Endometrial microvascular endothelial cells (primary cell): ENCODE results near the gene FBLN1. TPM values are rescaled to one million over a fixed set of nuclear protein-coding genes. Genes with fewer than 3 reads are reported as not detected.
"Not testable (repeated sequence)": the region's sequence is repeated elsewhere in the genome, so short reads cannot be mapped to it uniquely, and the experiment has no call there.

Source experiments
- in situ Hi-C: cut with HindIII; loops from 2 replicates; pipeline ENCODE4 v1.10.0; 2017; ENCODE audit warnings: low sequenced_read_pairs, low pct_unique_long_range_greater_than_20kb; ENCODE audit errors: inconsistent ontology term
- total RNA-seq: library from RNA; depleted of rRNA; stranded (reverse); fragments of >200 nt; gene quantifications from one replicate; pipeline ENCODE4 v1.2.3, GENCODE V29; 2015; ENCODE audit errors: inconsistent ontology term

Gene FBLN1
- total RNA-seq, 1 donor from 2014 or later: 0.28 TPM

DNA sequence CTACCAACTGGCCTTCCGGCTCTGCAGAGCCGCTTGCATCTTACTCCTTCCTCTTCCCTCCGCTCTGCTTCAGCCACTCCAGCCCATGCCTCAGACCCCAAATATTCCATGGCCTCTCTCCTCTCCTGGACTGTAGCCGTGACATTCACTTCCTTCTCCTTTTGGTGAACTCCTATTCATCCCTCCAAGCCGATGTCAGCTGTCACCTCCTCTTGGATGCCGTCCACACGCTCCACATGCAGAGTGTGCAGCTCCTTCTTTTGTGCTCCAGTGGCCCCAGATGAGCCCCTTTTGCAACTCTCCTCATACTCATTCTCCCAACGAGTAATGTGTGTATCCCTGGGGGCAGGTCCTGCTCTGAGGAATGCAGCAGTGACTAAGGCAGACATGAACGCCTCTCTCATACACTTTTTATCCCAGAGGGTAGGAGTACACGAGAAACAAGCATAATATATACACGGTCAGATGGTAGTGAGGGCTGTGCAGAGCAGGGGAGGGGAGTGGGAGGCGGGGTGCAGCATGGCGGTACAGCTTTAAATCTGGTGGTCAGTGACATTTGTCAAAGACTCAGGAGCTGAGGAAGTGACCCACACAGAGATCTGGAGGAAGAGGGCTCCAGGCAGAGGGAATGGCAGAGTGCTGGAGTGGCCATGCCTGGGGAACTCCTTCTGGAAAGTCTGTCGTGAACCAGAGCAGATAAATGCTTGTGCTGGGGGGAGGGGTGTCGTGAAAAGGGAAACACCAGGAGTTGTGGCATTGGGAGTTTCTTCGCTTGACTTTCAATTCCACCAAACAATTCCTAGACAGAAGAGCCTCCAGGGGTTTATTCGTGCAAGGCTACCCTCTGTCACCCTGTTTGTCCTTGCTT lies 85.2 kb downstream of the FBLN1 start:
- in situ Hi-C loops: no loop called here

DNA sequence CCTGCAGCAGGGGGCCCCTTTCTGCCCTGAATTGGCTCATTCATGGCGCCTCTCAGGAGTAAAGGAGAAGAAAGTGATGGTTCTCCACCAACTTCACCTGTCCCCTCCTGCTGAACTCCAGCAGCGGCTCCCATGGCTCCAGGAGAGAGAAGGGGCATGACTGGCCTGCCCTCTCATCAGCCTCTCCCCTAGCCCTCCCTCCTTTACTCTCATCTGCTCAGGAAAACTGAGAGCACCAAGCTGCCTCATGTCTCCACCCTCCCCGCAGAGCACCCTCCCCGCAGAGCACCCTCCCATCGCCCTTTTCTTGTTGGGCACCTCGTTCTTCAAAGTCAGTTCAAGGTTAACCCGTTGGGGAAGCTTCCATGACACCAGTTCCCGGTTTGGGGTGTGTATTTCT lies 86.9 kb downstream of the FBLN1 start:
- in situ Hi-C loops: no loop called here

DNA sequence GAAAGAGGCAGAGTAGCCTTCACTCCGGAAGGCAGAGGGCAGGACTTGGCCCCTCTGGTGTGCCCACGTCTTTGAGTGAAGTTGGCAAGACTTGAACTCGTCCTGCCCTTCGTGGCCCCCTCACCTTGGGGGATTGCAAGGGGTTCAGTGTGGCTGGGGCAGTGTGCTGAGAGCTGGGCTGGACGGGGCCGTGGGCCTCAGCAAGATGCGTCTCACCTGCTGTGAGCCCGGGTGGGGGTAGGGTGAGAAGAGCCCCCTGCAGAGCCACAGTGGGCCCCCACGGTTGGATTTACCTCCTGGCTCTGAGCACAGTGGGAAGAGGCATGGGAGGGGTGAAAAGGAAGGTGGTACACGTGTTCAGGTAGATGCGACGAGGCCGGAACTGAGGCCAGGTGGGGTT lies 87.6 kb downstream of the FBLN1 start:
- in situ Hi-C loops: no loop called here

DNA sequence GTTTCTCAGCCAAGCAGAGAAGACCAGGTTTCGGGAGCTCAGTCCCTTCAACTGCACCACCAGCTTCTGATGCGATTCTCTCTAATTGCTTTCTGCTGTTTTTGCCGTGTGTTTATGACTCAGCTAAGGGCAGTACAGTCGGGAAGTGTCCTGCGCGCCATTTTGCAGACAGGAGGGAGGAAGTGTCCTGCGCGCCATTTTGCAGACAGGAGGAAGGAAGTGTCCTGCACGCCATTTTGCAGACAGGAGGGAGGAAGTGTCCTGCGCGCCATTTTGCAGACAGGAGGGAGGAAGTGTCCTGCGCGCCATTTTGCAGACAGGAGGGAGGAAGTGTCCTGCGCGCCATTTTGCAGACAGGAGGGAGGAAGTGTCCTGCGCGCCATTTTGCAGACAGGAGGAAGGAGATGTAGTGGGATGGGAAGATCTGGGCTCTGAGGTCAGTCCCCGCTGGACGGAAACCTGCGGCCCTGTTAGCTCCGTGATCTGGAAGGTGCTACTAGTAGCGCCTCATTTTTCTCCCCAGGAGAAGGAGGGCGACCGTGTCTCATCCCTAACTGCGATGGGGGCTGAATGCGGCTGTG lies 89.0 kb downstream of the FBLN1 start:
- in situ Hi-C loops: not testable (repeated sequence)

DNA sequence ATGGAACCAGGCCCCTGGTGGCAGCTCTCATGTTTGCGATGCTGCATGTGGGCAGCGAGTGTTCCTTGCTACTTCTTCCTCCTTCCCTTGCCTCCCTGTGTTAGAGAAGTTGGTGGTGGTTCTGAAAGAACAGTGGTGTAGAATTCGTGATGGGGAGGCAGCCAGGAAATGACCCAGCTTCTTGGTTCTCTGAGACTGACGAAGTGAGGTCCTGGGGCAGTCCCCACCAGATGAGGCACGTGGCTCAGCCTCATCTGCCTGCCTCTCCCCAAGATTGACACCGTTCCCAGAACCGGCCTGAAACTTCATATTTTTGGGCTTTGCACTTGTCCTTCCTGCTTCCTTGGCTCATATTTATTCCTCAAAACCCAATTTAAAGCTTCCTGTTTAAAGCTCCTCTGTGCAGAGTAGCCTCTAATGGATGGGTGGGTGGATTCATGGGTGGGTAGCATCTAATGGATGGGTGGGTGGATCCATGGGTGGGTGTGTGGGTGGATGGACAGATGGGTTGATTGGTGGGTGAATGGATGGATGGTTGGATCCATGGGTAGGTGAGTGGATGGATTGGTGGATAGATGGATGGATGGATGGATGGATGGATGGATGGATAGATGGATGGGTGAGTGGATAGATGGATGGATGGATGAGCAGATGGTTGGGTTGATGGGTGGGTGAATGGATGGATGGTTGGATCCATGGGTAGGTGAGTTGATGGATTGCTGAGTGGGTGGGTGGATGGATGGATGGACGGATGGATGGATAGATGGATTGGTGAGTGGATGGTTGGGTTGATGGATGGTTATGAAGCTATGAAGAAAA lies 91.6 kb downstream of the FBLN1 start:
- in situ Hi-C loops: no loop called here

DNA sequence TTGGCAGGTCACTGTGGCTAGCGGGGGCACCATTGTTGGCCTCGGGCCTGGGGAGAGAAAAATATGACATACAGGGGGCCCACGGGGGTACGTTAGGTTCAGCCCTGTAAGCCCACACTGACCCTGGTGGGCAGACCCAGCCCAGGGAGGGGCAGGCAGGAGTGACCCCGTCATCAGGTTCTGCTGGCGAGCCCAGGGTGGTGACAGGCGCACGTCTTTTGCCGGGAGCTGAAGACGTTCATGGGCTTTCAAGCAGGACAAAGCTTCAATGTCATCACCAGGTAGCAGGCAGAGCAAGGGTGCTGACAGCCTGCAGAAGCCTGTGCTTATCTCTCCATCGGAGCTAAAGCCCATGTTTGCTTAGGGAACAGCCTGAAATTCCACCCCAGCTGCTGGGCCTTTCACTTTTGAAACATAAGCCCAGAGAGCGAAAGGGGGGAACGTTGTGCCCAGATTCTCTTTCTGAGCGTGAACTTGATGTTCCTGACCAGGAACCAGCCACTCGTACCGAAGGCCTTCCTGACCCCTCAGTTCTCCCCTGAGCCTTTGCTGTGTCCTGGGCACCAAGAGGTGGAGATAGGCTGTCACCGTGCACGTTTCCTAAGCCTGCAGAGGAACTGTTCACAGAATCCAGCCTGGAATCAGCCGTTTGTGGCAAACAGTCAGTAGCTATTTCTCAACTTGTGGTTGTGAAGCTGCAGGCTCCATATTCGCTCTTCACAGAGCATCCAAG lies 94.9 kb downstream of the FBLN1 start:
- in situ Hi-C loops: no loop called here

DNA sequence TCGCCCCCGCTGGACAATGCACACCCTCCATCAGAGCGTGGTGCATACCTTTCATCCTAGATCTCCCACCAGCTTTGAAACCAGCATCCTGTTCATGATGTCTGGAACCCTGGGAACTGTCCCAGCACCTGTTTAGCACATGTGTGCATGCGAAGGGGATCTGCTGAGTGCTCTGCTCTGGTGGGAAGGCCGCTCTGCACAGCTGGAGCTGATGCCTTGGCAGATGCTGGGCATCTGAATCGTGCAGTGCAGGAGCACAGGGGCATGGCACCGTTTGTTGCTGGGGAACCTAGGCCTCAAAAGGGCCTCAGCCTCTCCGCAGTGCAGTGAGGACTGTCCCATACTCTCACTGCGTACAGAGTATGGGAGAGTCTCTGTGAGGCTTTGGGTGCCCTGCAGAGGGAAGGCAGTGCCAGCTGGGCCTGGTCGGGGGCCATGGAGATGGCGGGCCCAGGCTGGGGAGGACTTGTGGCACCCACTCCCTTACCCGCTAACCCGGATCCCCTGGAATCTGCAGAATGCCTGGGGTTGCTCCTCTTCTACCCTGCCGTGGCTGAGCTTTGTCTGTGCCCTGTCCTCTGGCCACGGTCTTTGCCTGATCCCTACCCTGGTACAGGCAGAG lies 96.0 kb downstream of the FBLN1 start:
- in situ Hi-C loops: no loop called here

DNA sequence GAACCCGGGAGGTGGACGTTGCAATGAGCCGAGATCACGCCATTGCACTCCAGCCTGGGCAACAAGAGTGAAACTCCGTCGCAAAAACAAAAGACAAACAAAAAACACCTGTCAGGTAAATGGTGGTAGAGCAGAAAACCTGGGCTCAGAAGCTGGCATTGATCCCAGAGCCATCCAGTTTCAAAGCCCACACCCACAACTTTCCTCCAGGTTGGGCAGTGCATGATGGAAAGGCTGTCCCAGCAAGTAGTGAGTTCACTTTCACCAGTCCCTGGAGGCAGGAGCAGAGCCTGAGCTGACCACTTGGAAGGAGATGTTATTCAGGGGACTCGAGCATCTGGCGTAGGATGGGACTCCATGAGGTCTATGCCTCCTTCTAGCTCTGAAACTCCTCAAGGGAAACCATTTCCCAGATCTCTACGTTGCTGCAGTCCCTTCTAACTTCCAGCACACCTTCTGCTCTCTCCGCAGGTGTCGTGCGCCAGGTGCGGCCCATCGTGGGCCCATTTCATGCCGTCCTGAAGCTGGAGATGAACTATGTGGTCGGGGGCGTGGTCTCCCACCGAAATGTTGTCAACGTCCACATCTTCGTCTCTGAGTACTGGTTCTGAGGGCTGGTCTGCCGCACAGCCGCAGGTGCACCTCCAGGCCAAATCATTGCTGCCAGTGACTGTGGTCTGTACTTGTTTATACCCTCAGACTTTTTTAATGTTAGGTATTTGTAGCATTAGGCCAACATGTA lies 97.3 kb downstream of the FBLN1 start:
- in situ Hi-C loops: no loop called here

DNA sequence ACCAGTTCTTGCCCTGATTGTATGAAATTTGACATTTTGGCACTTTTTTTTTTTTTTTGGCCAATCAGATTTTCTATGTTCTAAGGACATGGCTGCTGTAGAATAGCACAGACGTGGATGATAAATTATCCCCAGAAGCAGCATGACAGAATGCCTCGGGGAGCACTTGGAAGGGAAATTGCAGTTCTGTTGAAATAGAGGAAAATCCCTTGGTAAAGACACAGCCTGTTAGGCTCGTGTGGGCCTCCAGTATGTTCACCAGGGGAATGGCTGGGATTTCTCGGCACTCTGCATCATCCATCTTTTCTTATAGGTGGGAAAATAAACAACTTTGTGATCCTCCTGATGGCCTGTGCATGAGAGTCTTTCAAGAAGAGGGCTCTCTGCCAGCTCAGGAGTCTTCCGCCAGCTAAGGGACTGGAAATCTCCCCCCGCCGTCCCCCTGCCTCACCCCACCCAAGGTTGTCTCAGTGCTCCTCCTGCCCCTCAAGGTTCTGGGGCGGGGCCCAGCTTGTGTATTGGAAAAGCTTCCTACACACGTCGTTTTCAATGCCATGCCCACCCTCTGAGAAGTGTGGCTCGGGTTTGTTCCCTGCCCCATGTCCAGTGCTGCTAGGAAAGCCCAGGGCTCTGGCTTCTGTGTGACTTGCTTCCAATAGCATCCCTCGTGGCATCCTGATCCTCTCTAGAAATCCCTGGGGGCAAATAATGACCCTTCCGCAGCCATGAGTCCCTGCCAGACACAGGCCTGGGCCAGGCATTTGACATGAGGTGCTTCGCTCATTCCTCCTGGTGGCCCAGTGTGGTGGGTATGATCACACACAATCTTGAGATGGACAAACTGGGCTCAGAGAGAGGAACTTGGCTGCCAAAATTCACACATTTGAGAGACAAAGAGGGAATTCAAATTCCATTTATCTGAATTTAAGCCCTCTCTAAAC lies 98.4 kb downstream of the FBLN1 start:
- in situ Hi-C loops: no loop called here

DNA sequence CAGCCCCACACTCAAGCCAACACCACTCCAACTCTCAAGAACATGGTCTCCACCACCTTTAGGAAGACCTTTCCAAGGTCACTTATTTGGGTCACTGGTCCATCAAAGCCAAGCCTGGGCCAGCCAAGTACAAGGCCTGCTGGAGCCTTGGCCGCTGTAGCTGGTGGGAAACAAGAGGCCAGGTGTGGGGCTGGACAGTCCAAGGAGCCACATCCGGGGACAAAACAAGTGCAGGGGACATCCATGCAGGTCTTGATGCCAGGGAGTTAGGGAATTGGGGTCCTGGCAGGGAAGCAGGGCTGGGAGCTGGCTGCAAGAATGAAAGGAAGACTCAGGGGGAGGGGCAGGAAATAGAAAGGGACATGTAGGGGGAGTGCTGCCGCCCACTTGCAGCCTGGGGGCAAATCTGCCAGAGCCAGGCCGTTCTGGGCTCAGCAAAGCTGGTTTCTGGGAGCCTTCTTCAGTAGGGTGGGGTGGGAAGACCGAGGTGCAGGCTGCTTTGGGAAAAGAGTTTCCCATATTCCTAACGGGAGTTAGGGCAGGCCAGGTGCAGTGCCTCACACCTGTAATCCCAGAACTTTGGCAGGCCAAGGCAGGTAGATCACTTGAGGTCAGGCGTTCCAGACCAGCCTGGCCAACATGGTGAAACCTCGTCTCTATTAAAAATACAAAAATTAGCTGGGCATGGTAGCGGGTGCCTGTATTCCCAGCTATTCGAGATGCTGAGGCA lies 99.5 kb downstream of the FBLN1 start:
- in situ Hi-C loops: no loop called here

DNA sequence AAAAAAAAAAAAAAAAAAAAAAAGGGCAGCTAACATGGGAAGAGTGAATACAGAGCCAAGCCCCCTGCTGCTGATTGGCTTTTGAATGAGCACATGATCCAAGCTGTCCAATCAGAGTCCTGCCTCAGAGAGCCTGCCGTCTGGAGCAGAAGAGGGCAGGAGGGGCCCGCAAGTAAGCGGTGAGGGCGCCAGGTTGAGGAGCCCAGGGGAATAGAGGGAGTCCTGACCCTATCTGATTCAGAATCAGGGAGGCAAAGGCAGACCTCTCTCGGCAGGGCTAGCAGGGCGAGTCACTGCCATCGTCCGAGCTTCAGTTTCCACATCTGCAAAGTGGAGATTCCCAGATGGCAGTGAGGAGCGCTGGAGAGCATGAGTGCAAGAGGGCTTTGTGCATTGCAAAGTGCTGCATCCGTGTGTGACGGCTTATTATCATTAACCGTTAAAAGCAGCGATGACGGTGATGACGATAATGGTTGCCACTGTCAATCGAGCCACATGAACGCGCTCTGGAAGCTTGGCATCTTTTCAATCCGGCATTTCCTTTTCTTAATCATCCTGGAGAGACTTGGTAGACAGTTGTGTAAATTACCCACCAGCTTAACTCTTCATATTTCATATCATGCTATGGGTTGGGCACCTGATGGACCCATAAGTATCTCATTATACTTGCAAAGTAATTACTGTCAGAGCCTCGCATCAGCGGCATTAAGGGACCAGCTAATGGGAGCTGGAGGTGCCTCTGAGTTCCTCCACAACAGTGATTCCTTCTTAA lies 100.3 kb downstream of the FBLN1 start:
- in situ Hi-C loops: no loop called here

DNA sequence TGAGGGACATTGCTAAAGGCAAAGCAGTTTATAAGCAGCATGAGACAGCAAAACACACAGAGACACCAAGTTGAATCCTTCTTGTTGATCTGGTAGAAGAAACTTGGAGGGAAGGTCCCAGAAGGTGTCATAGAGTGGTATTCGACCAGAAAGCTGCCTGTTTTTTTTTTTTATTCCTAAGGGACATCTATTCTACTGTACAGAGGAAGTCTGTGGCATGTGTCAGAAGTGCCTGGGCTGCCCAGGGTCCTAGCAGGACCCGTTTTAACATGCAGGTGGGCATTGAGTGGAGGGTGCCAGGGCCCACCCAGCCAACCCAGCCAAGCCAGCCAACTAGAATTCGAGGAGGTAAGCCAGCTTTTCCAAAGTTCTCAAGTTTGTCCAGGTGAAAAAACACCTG lies 100.9 kb downstream of the FBLN1 start:
- in situ Hi-C loops: no loop called here

DNA sequence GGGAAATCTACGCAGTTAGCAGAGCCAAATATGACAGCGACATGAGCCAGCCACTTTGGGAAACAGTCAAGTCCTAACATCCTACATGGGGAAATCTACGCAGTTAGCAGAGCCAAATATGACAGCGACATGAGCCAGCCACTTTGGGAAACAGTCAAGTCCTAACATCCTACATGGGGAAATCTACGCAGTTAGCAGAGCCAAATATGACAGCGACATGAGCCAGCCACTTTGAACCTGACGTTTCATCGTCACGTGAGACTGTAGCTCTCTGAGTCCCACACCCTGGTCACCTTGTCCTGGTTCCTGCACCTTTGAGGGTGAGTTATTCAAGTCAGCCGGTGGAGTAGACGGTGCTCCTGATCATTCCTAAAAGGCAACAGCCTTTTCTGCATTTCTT lies 105.4 kb downstream of the FBLN1 start:
- in situ Hi-C loops: not testable (repeated sequence)

DNA sequence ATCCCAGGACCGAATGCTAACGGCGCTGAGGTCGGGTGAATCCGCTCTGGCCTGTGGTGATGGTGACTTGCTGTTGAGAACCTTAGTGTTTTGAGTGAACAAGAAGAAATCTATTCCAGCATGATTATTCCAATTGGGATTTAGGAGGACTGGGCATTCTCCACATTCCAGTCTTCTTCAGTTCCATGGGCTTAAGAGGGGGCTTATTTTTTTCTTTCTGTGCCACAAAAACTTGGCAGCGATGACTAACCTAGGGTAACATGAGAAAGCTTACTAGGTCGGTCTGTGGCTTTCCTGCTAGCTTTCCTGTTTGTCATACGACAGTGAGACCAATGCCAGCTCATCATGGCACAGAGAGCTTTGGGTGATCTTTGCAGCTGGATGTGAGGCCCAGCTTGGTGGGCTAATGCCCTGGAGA lies 106.1 kb downstream of the FBLN1 start:
- in situ Hi-C loops: no loop called here

DNA sequence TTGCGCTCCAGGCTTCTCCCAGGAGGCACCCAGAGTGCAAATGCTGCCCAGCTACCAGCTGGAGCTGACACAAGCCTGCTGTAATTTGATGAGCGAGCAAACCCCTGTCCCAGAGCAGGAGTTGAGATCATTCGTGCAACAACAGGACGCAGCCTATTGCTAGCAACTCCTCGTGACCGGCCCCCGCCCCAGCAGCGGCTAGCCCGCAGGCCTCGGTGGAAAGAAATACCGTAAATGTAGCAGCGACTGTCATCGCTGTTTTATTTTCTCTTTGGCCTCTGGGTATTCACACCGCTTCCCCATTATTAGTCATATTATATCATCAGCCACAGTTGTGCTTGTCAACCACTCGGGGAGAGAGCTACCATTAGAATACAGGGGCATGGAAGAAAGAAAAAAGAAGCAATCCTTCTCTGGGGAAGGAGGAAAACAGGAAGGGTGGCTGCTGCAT lies 109.8 kb downstream of the FBLN1 start:
- in situ Hi-C loops: no loop called here

DNA sequence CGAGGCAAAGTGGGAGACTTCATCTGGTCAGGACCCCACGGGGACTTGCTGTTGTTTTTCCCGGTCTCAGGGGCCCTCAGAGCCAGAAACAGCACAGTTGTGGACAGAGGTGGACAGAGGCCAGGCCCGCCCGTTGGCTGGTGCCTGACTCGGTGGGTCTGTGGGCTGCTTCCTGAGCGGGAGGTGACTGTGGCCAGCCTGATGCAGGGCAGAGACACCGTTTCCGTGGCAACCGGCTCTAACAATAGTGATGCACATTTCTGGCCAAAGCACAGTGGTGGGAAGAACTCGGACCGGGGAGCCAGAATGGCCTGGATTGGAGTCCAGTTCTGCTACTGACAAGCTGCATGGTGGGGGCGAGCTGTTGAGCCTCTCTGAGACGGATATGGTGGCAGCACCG lies 110.3 kb downstream of the FBLN1 start:
- in situ Hi-C loops: no loop called here
